ENCODE measurements around the gene CDC37.

Gene CDC37

DNA sequence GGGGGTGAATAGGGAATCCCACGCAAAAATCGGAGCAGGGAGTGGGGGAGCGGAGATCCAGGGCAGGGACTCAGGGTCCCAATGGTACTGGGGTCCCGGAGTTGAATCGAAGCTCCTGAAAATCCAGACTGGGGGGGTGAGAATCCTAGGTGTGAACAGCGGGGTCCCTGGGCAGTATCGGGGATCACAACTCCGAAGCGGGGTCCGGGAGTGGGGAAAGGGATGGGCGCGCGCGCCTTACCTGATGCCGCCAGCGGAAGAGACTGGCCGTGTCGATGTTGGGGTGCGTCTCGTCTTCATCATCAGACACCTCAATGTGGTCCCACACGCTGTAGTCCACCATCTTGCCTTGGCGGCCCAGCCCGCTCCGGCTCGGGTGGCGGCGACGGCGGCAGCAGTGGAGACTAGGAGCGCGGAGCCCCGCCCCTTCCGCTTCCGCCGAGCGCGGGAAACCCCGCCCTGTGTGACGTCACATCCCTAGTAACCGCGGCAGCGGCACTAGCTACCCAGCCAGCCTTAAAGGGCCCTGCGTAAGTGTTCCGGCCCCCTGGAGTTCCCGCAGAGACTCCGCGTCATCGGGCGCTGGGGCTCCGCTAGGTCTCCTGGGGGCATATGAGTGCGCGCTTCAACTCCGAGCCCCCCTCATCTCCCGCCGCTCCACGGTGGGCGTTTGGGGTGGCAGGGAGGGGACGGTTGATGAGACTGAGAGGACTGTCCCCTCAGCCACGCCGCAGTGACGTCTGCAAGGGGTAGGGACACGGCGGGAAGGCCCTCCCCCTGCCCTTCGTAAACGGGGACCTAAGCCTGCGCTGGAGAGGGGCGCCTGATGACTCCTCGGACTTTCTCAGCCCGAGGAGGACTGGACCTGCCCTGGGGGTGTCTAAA, at the start of gene CDC37:
CDC37 (minus strand) TSS at position 406 of the 885 bp plus-strand sequence; CDS start at position 343, 63 bp downstream.
- DNase-seq (ENCODE audit: low read depth, low spot score), result peak; percentile 98

DNA sequence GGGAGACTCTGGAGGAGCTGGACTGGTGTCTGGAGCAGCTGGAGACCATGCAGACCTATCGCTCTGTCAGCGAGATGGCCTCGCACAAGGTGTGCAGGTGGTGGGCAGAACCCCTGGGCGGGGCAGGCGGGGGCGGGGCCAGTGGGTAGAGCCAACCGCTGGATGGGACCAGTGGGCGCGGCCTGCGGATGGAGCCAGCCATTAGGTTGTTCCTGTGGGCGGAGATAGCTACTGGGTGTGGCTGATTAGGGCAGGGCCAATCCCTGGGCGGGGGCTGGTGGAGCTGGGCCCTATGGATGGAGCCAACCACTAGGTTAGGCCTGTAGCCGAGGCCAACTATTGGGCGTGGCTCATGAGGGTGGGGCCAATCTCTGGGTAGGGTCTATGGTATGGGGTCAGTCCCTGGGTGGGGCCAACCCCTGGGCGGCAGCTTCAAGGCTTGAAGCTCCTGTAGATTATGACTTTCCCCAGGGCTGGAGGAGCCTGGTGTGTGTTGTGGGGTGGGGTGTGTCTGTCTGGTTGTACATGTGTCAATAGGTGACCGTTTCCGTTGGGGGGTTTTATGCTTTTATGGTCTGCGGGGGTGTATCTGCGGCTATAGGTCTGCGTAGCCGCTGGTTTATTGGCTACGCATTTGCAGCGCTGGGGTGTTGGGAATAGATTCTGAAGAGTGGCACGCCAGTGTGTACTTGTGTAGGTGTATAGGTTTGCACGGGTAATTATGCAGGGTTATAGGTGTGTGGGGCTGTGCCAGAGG, 47.7 kb upstream of the CDC37 start:
- DNase-seq (ENCODE audit: low read depth, low spot score), result peak; percentile 81

DNA sequence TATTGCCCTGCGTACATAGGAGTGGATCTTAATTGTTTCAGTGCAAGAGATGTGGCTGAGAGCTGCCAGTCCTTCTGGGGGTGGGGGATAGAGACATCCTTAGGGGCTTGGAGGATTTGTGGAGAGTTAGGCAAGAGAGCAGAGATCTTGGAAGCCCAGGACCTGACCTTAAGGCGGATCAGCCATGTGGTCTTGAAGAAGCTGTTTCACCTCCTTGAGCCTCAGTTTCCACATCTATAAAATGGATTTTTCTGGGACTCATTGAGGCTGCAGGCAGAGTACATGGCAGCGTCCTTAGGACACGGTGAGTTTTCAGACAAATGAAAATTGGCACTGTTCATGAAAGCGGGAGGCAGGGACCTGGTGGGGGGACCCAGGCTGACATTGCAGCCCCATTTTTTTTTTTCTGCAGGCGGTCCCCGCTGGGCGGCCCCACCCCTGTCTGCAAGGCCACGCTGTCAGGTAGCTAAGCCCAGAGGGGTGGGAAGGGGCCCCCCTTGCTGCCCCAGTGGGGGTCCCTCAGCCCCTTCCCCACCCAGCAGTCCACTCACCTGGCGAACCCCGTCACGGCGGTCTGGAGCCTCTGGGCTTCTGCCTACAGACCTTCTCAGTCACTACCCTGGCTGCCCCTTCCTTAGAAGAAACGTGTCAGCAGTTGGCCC, 47.0 kb upstream of the CDC37 start:
- no peak for DNase-seq (ENCODE audit: low read depth, low spot score)

DNA sequence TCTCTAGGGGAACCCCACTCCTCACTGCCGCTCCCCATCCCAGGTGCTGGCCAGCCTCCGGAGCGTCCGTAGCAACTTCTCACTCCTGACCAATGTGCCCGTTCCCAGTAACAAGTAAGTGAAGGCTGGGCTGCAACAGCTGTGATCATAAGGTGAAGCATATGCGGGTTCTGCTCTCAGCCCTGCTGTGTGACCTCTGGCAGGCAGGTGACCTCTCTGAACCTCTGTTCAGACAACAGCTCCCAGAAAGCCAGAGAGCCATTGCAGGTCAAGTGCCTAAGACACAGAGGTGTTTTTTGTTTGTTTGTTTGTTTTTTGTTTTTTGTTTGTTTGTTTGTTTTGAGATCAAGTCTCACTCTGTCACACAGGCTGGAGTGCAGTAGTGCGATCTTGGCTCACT, 45.7 kb upstream of the CDC37 start:
- no peak for DNase-seq (ENCODE audit: low read depth, low spot score)

DNA sequence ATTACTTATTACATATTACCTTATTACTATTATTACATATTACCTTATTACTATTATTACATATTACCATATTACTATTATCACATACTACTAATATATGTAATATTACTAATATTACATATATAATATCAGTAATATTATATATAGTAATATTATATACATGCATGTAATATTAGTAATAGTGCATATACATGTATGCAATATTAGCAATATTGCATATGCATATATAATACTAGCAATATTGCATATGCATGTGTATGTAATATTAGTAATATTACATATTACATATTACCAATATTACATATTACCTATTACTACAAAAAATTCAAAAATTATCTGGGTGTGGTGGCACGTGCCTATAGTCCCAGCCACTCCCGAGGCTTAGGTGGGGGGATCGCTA, 39.4 kb upstream of the CDC37 start:
- DNase-seq (ENCODE audit: low read depth, low spot score), result no peak

DNA sequence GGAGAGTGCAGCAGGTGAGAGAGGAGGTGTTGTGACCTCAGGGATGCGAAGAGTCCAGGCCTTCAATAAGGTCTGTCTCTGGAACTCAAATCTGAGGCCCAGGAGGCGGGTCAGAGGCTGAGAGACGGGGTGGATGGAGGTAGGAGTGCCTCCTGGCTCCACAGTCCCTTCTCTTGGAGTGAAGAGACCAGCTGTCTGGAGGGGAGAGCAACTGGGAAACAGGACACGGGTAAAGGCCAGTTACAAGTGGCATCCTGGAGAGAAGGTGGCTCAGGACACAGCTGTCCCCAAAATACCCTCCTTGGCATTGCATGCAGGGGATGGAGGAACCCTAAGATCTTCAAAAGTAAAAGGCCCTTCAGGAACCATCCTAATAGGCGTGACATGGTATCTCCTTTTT, 36.2 kb upstream of the CDC37 start:
- DNase-seq (ENCODE audit: low read depth, low spot score), result no peak

DNA sequence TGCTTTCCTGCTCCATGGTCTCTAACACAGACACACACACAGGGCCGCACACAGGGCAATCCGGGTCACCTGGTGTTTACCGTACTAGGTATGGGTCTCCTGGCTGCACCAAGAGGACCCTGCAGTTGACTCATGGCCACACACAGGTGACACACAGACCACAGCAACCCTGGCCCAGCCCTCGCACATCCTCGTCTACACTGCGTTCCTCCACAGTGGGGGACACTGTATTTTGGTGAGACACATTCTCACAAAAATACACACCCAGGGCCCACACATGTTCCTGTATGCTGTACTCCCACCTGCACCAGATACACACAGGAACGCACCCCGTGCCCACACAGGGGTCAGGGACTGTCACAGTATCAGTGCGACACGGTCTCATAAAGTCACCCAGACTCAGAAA, 29.8 kb upstream of the CDC37 start:
- DNase-seq (ENCODE audit: low read depth, low spot score), result no peak

DNA sequence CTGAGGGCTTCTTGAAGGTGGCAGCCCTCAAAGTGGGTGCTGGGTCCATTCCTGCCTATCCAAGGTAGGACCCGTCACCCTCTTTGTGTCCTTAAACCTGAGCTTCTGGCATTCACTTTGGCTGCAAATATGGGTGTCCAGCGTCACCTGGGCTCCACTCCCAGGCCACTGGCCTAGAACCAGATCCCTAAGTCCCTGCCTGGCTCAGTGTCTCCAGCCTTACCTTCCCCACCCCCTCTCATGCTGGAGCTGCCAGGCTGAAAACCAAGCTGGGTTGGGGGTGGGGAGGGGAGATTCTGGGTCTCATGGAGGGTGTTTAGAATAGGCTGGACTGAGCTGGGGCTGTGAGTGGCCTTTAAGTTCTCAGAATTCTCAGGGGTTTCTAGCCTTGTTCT, 29.4 kb upstream of the CDC37 start:
- peak; percentile 40 for DNase-seq (ENCODE audit: low read depth, low spot score)

DNA sequence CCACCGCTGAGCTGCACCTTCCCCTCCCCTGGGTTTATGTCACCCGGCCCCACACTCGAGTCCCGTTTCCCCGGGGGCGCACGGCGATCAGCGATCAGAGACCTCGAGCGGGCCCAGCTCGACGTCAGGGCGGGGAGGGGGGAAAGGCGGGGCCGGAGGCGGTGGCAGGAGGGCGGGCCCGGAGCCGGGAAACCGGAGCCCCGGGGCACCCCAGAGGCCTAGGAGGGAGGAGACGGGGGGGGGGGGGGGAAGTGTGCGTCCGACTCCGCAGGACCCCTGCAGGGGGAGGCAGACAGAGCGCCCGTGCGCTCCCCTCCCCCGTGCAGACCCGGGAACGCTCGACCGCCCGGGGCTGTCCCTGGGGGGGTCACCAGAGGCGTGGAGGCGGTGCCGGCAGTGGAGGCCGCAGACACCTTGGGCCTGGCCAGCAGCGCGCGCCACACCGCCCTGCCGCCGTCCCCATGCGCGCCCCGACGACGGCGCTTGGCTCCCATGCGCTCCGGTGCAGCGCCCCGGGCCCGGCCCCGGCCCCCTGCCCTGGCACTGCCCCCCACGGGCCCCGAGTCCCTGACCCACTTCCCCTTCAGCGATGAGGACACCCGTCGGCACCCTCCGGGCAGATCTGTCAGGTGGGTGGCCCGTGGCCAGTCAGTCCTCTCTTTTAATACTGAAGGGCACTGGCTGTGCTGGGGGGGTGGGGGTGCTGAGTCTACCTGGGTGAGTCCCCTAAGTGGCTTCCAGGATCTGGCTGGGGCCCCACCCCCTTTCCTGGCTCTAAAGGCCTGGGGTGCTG, 28.8 kb upstream of the CDC37 start:
- peak; percentile 58 for DNase-seq (ENCODE audit: low read depth, low spot score)

DNA sequence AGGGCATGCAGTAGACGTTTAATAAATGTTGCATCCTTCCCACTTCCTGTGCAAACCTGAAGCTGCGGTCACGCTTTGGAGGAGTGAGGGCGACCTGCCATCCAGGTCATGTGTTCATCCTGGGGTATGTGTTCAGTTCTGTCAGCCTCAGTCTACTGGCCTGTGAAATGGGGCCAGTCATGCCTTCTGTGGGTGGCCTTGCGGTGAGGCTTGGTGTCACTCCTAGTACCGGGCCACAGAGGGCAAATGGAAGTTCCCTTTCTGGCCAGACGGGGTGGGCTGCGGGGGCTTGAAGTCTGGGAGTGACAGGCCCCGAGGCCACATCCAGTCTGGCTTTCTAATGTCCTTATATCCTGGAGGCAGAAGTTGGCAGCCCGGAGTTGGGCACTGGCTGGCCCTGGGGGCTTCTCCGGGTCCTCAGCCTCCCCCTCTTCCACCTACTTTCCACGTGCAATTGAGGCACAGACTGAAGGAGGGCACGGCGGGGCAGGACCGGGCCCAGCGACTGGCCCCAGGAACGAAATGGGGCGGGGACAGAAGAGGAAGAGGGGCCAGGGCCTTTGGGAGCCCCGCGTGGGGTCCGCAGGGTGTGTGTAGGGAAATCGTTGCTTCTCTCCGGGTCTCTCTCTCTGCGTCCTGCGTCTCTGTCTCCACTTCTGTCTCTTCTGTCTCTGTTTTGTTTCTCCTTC, 28.1 kb upstream of the CDC37 start:
- peak; percentile 70 for DNase-seq (ENCODE audit: low read depth, low spot score)

DNA sequence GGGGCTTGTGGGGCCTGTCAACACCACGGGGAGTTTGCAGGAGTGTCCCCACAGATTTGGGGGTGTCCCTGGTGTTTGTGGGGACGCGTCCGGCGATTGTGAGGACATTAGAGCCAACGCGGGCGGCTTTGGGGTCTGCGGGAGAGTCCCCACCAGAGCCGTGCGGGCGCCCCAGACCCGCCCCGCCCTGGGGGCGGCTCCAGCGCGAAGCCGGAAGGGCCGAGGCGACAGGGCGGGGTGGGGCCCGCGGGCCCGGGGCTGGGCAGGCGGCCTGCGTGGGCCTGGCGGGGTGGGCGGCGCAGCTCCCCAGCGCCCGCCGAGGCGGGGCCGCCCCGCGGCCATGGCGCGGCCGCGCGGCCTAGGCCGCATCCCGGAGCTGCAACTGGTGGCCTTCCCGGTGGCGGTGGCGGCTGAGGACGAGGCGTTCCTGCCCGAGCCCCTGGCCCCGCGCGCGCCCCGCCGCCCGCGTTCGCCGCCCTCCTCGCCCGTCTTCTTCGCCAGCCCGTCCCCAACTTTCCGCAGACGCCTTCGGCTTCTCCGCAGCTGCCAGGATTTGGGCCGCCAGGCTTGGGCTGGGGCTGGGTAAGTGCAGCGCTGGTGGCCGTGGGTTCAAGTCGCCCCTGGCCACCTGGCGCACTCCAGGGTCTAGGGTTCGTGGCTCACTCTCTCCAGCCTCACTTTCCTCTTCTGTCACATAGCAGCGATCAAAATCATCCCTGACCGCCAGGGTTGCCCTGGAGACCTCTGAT, 27.3 kb upstream of the CDC37 start:
- no peak for DNase-seq (ENCODE audit: low read depth, low spot score)

DNA sequence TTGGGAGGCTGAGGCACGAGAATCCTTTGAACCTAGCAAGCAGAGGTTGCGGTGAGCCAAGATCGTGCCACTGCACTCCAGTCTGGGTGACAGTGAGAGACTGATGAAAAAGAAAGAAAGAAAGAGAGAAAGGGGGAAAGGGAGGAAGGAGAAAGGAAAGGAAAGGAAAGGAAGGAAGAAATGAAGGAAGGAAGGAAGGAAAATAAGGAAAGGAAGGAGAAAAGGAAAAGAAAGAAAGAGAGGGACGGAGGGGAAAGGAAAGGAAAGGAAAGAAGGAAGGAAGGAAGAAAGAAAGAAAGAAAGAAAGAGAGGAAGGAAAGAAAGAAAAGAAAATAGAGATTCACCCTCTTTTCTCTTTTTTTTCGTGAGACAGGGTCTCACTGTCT, 25.6 kb upstream of the CDC37 start:
- no peak for DNase-seq (ENCODE audit: low read depth, low spot score)

DNA sequence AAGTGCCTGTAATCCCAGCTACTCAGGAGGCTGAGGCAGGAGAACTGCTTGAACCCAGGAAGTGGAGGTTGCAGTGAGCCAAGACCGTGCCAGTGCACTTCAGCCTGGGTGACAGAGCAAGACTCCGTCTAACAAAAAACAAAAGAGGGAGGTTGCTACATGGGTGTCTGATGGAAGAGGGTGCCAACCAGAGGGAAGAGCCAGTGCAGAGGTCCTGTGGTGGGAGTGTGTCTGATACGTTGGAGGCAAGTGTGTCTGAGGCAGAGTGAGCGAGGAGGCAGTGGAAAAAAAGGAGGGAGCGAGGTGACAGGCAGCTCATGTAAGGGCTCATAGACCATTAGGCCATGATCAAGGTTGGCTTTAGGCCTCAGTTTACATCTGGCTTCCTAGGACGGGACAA, 23.8 kb upstream of the CDC37 start:
- DNase-seq (ENCODE audit: low read depth, low spot score), result no peak

DNA sequence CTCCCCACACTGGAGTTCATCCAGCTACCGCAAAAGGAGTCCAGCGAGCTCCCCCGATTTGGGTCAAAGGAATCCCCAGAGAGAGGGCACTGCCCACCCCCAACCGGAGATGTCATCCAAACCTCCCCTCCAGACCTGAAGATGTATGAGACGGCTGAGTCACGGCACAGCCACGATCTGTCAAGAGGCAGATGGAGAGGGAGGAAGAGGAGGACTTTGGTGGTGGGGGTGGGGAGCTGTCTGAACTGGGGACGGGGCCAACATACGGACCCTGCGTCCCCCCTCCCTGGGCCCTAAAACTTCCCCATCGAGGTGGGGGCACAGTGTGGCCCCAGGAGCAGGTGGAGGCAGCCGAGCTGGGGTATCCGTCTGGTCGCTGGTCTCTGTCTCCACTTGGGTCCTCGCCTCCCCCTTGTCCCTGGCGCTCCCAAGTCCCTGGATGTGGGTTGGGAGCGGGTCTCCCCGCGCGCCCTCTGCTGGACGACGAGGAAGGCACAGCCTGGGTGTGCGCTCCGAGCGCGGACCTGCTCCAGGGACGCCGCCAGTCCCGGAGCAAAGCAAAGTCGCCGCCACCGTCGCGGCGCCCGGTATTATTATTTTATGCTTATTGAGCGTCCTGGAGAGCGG, 20.8 kb upstream of the CDC37 start:
- DNase-seq (ENCODE audit: low read depth, low spot score), result peak; percentile 95

DNA sequence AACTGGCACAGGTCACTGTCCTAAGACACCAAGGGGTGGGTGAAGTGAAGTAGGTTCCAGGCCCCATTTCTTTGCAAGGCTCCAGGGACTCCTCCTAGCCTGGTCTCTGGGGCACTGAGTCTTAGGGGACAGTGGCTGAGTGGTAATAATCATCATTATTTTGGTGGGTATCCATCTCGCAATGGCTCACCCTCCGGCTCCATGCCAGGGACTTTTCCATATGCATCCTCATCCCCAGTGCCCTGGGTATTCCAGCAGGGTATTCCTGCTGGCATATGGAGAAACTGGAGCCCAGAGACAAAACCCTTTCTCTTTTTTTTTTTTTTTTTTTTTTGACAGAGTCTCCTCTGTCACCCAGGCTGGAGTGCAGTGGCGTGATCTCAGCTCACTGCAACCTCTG, 19.5 kb upstream of the CDC37 start:
- no peak for DNase-seq (ENCODE audit: low read depth, low spot score)

DNA sequence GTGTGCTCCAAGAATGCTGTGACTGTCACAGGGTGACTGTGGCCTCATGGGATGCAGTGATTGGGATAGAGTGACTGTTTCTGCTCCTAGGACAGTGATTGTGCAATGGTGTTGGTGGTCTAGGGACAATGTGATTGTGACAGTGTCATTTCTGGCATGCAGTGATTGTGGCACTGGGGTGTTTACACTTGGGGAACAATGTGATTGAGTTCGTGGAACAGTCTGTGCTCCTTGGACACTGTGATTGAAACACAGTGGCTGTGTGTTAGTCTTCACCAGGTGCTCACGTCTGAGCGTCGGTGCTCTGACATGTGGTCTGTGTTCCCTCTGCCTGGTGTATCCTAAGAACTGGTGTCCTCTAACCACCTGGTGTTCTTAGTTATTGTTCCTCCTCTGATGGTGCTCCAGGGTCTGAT, 18.7 kb upstream of the CDC37 start:
- no peak for DNase-seq (ENCODE audit: low read depth, low spot score)

DNA sequence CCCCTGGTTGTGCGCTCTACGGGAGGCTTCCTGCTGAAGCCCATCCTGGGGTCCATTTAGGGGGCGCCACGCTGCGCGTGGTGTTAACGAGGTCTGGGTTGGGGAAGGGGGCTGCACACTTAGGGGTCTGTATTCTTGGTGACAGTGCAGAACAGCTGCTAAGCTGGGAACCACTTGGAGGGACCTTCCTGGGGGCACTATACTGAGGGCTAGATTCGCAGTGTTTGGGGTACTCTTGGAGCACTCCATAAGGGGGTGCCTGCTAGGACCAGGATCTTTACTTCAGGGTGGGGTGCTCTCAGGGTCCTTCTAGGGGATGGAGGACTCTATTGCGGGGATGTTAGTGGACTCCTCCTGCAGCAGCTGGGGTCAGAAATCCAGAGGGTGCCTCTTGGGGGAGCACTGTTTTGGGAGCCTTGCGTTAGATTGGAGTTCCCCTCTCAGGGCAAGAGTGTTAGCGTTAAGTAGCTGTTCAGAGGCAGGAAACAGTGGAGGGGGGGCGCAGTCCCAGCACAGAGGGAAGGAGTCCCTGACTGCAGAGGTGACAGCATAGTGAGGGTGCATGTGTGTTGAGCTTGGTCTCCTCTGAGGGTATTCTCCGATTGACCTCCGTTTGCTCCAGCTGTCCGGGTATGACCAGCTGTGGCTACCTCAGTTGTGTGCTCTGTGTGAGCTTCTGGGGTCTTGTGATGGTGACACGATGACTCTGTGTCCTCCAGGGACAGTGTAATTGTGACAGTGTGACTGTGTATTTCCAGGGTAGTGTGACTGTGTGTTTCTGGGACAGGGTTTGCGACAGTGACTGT, 18.1 kb upstream of the CDC37 start:
- DNase-seq (ENCODE audit: low read depth, low spot score), result no peak

DNA sequence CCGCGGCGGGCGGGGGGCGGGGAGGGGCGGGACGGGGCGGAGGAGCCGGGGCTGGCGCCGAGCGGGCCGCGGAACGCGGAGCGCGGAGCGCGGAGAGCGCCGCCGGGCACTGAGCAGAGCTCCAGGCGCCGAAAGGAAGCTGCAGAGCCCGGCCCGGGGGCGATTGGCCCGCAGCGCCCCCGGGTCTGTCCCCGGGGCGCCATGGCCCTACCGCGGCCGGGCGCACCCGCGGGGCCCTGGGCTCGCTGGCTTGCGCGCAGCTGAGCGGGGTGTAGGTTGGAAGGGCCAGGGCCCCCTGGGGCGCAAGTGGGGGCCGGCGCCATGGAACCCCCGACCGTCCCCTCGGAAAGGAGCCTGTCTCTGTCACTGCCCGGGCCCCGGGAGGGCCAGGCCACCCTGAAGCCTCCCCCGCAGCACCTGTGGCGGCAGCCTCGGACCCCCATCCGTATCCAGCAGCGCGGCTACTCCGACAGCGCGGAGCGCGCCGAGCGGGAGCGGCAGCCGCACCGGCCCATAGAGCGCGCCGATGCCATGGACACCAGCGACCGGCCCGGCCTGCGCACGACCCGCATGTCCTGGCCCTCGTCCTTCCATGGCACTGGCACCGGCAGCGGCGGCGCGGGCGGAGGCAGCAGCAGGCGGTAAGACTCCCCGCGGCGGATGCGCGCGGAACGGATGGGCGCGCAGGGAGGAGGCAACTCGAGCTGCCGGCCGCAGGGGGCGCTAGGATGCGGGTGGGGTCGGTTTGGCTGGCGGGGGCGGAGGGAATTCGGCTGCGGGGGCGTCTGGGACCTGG, 17.3 kb upstream of the CDC37 start, which contains the start of gene PDE4A:
PDE4A (plus strand) TSS at position 95 of the 796 bp plus-strand sequence; CDS start at position 322, 227 bp downstream.
- DNase-seq (ENCODE audit: low read depth, low spot score), result peak; percentile 60

Data from ELF-1 (cell line).